ENCODE data around the gene LRRC47.

LRRC47 gene

DNA sequence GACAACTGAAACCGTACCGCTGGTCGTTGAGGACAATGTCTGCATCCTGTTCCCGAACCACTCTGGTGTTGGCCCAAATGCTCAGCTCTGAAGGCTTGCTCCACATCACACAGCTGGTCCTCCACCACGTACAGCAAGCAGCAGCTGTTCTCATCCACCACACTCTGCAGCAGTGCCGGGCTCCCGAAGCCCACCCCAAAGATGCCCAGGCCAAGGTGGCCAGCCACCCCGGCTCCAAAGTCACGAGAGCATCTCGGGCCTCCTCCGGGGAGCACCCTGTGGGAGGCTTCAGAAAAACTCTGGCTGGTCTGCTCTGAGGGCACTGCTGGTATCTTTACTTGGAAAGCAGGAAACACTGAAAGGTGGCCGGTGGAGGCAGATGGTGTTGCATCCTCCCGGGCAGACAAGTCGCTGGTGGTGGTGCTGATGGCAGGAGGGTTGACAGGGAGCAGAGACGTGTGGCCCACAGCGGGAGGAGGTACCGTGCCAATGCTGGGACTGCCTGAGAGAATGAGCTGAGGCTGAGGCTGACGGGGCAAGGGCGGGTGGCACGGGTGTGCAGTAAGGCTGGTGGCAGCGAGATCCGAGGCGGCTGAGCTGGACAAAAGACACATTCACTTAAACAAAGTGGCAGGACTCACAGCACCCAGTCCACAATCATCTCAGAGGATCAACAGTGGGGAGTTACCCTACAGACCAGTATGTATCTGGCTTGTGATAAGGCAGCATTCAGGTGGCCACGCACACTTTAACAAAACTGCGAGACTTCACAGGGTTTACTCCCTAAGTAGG, 50.5 kb downstream of the LRRC47 start:
- Histone ChIP-seq H2AFZ (ENCODE audit: low read length) (no peak overlapping the region), H3K27ac (ENCODE audit: low read length) (no peak overlapping the region), H3K4me1 (ENCODE audit: low read length) (peaks cover 5% of the 10 kb centered on the region; the same call in 1 of the 2 replicates), H3K36me3 (replicated peaks; ENCODE audit: insufficient read depth, low read length) (no peaks in the 10 kb centered on the region), H3K4me3 (ENCODE audit: low read length) (no peak overlapping the region), H4K20me1 (ENCODE audit: insufficient read depth, low read length) (no peaks in the 10 kb centered on the region), H3F3A (ENCODE audit: insufficient read depth, low read length) (no peaks in the 10 kb centered on the region), H3K79me2 (ENCODE audit: low read length) (no peaks in the 10 kb centered on the region), H3K9me3 (replicated peaks; ENCODE audit: insufficient read depth, low read length) (no peaks in the 10 kb centered on the region), H3K9me2 (replicated peaks; ENCODE audit: insufficient read depth, low read length) (no peaks in the 10 kb centered on the region), H3K27me3 (replicated peaks; ENCODE audit: insufficient read depth, low read length) (peaks cover 14% of the 10 kb centered on the region), H3K4me2 (ENCODE audit: low read depth, low read length) (no peak overlapping the region), H3K9ac (ENCODE audit: low read length) (no peak overlapping the region)
- DNase-seq = no peak
- TF ChIP-seq CTCF (IDR thresholded peaks at IDR 0.05; ENCODE audit: low read length) = no peak
- no peak for TF ChIP-seq EZH2 (optimal IDR thresholded peaks at IDR 0.05; ENCODE audit: low read depth, low read length)
- TF ChIP-seq EZH2phosphoT487 (IDR thresholded peaks at IDR 0.05; ENCODE audit: low read length) = no peak

- no peak overlapping the region for H3K27ac ChIP-seq (ENCODE audit: low read length)
- no peaks in the 10 kb centered on the region for H3K9me2 ChIP-seq (replicated peaks; ENCODE audit: insufficient read depth, low read length)
- H4K20me1 ChIP-seq (ENCODE audit: insufficient read depth, low read length) = no peaks in the 10 kb centered on the region
- H3K36me3 ChIP-seq (replicated peaks; ENCODE audit: insufficient read depth, low read length) = no peaks in the 10 kb centered on the region
- peaks cover 5% of the 10 kb centered on the region; the same call in 1 of the 2 replicates for H3K4me1 ChIP-seq (ENCODE audit: low read length)
- H3K79me2 ChIP-seq (ENCODE audit: low read length) = no peaks in the 10 kb centered on the region
- no peak for DNase-seq
- H3K9me3 ChIP-seq (replicated peaks; ENCODE audit: insufficient read depth, low read length) = no peaks in the 10 kb centered on the region
- H3F3A ChIP-seq (ENCODE audit: insufficient read depth, low read length) = no peaks in the 10 kb centered on the region
- H3K27me3 ChIP-seq (replicated peaks; ENCODE audit: insufficient read depth, low read length) = peaks cover 7% of the 10 kb centered on the region
- no peak overlapping the region for H3K4me3 ChIP-seq (ENCODE audit: low read length)
- no peak for TF ChIP-seq EZH2phosphoT487 (IDR thresholded peaks at IDR 0.05; ENCODE audit: low read length)
- TF ChIP-seq EZH2 (optimal IDR thresholded peaks at IDR 0.05; ENCODE audit: low read depth, low read length) = no peak
- H3K9ac ChIP-seq (ENCODE audit: low read length) = no peak overlapping the region
- H2AFZ ChIP-seq (ENCODE audit: low read length) = no peak overlapping the region
- H3K4me2 ChIP-seq (ENCODE audit: low read depth, low read length) = no peak overlapping the region
Observed at GRCh38 chr1:3745071-3745470, 51.2 kb downstream of the LRRC47 start.

GRCh38 chr1:3744646-3745045, 51.7 kb downstream of the LRRC47 start:
- H3K27ac ChIP-seq (ENCODE audit: low read length) = no peak overlapping the region
- H3K36me3 ChIP-seq (replicated peaks; ENCODE audit: insufficient read depth, low read length) = no peaks in the 10 kb centered on the region
- TF ChIP-seq CTCF (IDR thresholded peaks at IDR 0.05; ENCODE audit: low read length) (no peak), EZH2 (optimal IDR thresholded peaks at IDR 0.05; ENCODE audit: low read depth, low read length) (no peak), EZH2phosphoT487 (IDR thresholded peaks at IDR 0.05; ENCODE audit: low read length) (no peak)
- H3K4me2 ChIP-seq (ENCODE audit: low read depth, low read length) = no peak overlapping the region
- peaks cover 5% of the 10 kb centered on the region; the same call in 1 of the 2 replicates for H3K4me1 ChIP-seq (ENCODE audit: low read length)
- H4K20me1 ChIP-seq (ENCODE audit: insufficient read depth, low read length) = no peaks in the 10 kb centered on the region
- no peaks in the 10 kb centered on the region for H3K9me3 ChIP-seq (replicated peaks; ENCODE audit: insufficient read depth, low read length)
- H3F3A ChIP-seq (ENCODE audit: insufficient read depth, low read length) = no peaks in the 10 kb centered on the region
- peaks cover 4% of the 10 kb centered on the region for H3K27me3 ChIP-seq (replicated peaks; ENCODE audit: insufficient read depth, low read length)
- no peak for DNase-seq
- H2AFZ ChIP-seq (ENCODE audit: low read length) = no peak overlapping the region
- no peaks in the 10 kb centered on the region for H3K79me2 ChIP-seq (ENCODE audit: low read length)
- H3K4me3 ChIP-seq (ENCODE audit: low read length) = no peak overlapping the region
- no peaks in the 10 kb centered on the region for H3K9me2 ChIP-seq (replicated peaks; ENCODE audit: insufficient read depth, low read length)
- no peak overlapping the region for H3K9ac ChIP-seq (ENCODE audit: low read length)

DNA sequence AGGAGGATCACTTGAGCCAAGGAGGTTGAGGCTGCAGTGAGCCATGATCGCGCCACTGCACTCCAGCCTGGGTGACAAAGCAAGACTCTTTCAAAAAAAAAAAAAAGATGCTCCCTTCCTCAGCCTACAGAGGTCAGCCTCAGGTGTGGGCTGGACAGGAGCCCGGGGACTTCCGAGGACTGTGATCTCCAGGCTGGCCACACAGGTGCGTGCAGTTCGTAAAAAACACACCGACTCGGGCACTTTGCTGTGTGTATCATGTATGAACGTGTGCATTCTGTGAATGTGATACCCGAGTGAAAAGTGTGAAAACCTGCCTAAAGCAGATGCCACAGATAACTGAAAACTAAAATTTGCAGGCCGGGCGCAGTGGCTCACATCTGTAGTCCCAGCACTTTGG, 52.5 kb downstream of the LRRC47 start:
- Histone ChIP-seq H3K9me2 (replicated peaks; ENCODE audit: insufficient read depth, low read length) (no peaks in the 10 kb centered on the region), H3K36me3 (replicated peaks; ENCODE audit: insufficient read depth, low read length) (no peaks in the 10 kb centered on the region), H3K4me1 (ENCODE audit: low read length) (peaks cover 5% of the 10 kb centered on the region; the same call in 1 of the 2 replicates), H3K9ac (ENCODE audit: low read length) (no peak overlapping the region), H3K27me3 (replicated peaks; ENCODE audit: insufficient read depth, low read length) (no peaks in the 10 kb centered on the region; the same call in 1 of the 2 replicates), H3K27ac (ENCODE audit: low read length) (no peak overlapping the region), H3K9me3 (replicated peaks; ENCODE audit: insufficient read depth, low read length) (no peaks in the 10 kb centered on the region), H3K79me2 (ENCODE audit: low read length) (no peaks in the 10 kb centered on the region), H3F3A (ENCODE audit: insufficient read depth, low read length) (no peaks in the 10 kb centered on the region), H4K20me1 (ENCODE audit: insufficient read depth, low read length) (no peaks in the 10 kb centered on the region), H2AFZ (ENCODE audit: low read length) (no peak overlapping the region), H3K4me3 (ENCODE audit: low read length) (no peak overlapping the region), H3K4me2 (ENCODE audit: low read depth, low read length) (no peak overlapping the region)
- TF ChIP-seq EZH2phosphoT487 (IDR thresholded peaks at IDR 0.05; ENCODE audit: low read length) (no peak), EZH2 (optimal IDR thresholded peaks at IDR 0.05; ENCODE audit: low read depth, low read length) (no peak), CTCF (IDR thresholded peaks at IDR 0.05; ENCODE audit: low read length) (no peak)
- no peak for DNase-seq
